ENCODE results near the gene RAP2B. TPM values are rescaled to one million over a fixed set of nuclear protein-coding genes. Genes with fewer than 3 reads are reported as not detected.

RAP2B gene
- total and polyA plus RNA-seq, 4 donors = 1.3 to 7.8 (median 3.2) TPM

DNA sequence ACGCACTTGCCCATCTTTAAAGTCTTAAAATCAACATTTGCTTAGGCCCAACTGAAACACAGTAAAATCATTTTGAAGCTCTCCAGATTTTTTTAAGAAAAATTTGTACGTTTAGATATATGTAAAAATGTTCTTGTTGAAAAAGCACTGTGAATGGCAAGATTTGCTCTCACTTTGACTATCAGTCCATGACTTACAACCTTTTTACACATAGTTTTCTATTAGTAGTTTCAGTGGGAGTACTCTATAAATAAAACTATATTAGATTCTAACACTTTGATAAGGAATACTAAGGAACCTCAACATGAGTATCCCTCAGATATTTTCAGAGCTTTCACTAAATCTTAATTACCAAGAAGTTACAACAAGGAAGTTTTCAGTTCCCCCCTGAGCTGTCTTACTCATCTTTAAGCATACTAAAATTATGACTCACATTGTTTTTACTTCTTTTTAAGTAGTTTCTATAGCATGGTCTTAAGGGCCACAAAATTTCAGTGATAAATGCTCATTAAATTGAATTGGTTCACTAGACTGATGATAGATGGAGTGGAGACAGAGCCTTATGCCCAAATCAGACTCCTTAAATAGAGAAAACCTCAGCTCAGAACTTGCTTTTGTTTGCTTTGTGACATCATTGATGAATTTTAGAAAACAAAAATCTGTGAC lies 31.6 kb upstream of the RAP2B start:
- Histone ChIP-seq H3K27ac (ENCODE audit: low read depth in 1 of 2, low read length in 2 of 2) (no peak overlapping the region), H3K9ac (ENCODE audit: low read depth in 1 of 2, low read length in 2 of 2) (no peak overlapping the region), H3K27me3 (ENCODE audit: control insufficient read depth in 4 of 4, insufficient read depth in 4 of 4, low read length in 3 of 4) (no peaks in the 10 kb centered on the region), H3K36me3 (ENCODE audit: control insufficient read depth in 4 of 4, insufficient read depth in 3 of 4, low read depth in 1 of 4, low read length in 3 of 4) (no peaks in the 10 kb centered on the region), H3K9me3 (ENCODE audit: control insufficient read depth in 4 of 4, low read length in 3 of 4) (no peaks in the 10 kb centered on the region), H3K4me3 (ENCODE audit: low read depth in 1 of 3, low read length in 3 of 3) (no peak overlapping the region), H3K4me1 (ENCODE audit: control insufficient read depth in 4 of 4, insufficient read depth in 4 of 4, low read length in 3 of 4) (peaks cover 0 to 2% (median 0%) of the 10 kb centered on the region in 4 donors)
- TF ChIP-seq YY1 (IDR thresholded peaks at IDR 0.05) = no peak
- no peak for TF ChIP-seq RXRA (IDR thresholded peaks at IDR 0.05)
- TF ChIP-seq FOXA1 (IDR thresholded peaks at IDR 0.05) = no peak
- TF ChIP-seq EGR1 (IDR thresholded peaks at IDR 0.05; ENCODE audit: low read depth in 2 of 2) = no peak
- WGBS = 83% methylated on average over 2 of the region's 2 CpGs
- no peak for DNase-seq (ENCODE audit: low spot score)

GRCh38 chr3:153137626-153138025 lies 24.4 kb upstream of the RAP2B start:
- TF ChIP-seq RXRA (IDR thresholded peaks at IDR 0.05) (no peak), SP1 (IDR thresholded peaks at IDR 0.05) (no peak)
- no peak overlapping the region for H3K27ac ChIP-seq (ENCODE audit: low read depth in 1 of 2, low read length in 2 of 2)
- WGBS = 87% methylated on average over 2 of the region's 2 CpGs

GRCh38 chr3:153138276-153139210 lies 23.5 kb upstream of the RAP2B start:
- TF ChIP-seq TAF1 (conservative IDR thresholded peaks at IDR 0.05) (no peak), HNF4G (IDR thresholded peaks at IDR 0.05) (no peak), REST (IDR thresholded peaks at IDR 0.05) (peak; percentile 43), FOXA2 (IDR thresholded peaks at IDR 0.05) (peak; percentile 9), JUND (IDR thresholded peaks at IDR 0.05) (peak; percentile 52 to 90), ATF3 (IDR thresholded peaks at IDR 0.05) (no peak), CTCF (IDR thresholded peaks at IDR 0.05; ENCODE audit: low read depth, low read length, missing input control) (no peak), EGR1 (IDR thresholded peaks at IDR 0.05; ENCODE audit: low read depth in 2 of 2) (no peak), HNF4A (conservative IDR thresholded peaks at IDR 0.05) (peak in 1 of 2 donors; percentile 24), FOXA1 (IDR thresholded peaks at IDR 0.05) (no peak), NR2F2 (IDR thresholded peaks at IDR 0.05) (no peak), GABPA (IDR thresholded peaks at IDR 0.05 in 1 of 2, conservative IDR thresholded peaks at IDR 0.05 in 1 of 2) (peak in 1 of 2 donors; percentile 19), SP1 (IDR thresholded peaks at IDR 0.05) (peak; percentile 62), YY1 (IDR thresholded peaks at IDR 0.05) (peak; percentile 41), MAX (IDR thresholded peaks at IDR 0.05) (no peak), RAD21 (IDR thresholded peaks at IDR 0.05) (peak in 1 of 2 donors; percentile 17), RXRA (IDR thresholded peaks at IDR 0.05) (peak in 1 of 2 donors; percentile 44)
- TF ChIP-seq, protein P1, sequence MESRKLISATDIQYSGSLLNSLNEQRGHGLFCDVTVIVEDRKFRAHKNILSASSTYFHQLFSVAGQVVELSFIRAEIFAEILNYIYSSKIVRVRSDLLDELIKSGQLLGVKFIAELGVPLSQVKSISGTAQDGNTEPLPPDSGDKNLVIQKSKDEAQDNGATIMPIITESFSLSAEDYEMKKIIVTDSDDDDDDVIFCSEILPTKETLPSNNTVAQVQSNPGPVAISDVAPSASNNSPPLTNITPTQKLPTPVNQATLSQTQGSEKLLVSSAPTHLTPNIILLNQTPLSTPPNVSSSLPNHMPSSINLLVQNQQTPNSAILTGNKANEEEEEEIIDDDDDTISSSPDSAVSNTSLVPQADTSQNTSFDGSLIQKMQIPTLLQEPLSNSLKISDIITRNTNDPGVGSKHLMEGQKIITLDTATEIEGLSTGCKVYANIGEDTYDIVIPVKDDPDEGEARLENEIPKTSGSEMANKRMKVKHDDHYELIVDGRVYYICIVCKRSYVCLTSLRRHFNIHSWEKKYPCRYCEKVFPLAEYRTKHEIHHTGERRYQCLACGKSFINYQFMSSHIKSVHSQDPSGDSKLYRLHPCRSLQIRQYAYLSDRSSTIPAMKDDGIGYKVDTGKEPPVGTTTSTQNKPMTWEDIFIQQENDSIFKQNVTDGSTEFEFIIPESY (IDR thresholded peaks at IDR 0.05) = no peak
- H3K27me3 ChIP-seq (ENCODE audit: control insufficient read depth in 4 of 4, insufficient read depth in 4 of 4, low read length in 3 of 4) = no peaks in the 10 kb centered on the region
- 46% methylated on average over 5 of the region's 5 CpGs for WGBS
- H3K27ac ChIP-seq (ENCODE audit: low read depth in 1 of 2, low read length in 2 of 2) = peak overlapping the region in 1 of 2 donors; percentile 25
- peaks cover 0 to 3% (median 1%) of the 10 kb centered on the region in 4 donors for H3K4me1 ChIP-seq (ENCODE audit: control insufficient read depth in 4 of 4, insufficient read depth in 4 of 4, low read length in 3 of 4)
- H3K9ac ChIP-seq (ENCODE audit: low read depth in 1 of 2, low read length in 2 of 2) = no peak overlapping the region
- H3K9me3 ChIP-seq (ENCODE audit: control insufficient read depth in 4 of 4, low read length in 3 of 4) = no peaks in the 10 kb centered on the region
- no peak overlapping the region for H3K4me3 ChIP-seq (ENCODE audit: low read depth in 1 of 3, low read length in 3 of 3)
- no peaks in the 10 kb centered on the region for H3K36me3 ChIP-seq (ENCODE audit: control insufficient read depth in 4 of 4, insufficient read depth in 3 of 4, low read depth in 1 of 4, low read length in 3 of 4)
- no peak for DNase-seq (ENCODE audit: low spot score)

More at GRCh38 chr3:153137626-153138025, 24.4 kb upstream of the RAP2B start:
- Histone ChIP-seq H3K4me1 (ENCODE audit: control insufficient read depth in 4 of 4, insufficient read depth in 4 of 4, low read length in 3 of 4) (peaks cover 0 to 3% (median 1%) of the 10 kb centered on the region in 4 donors), H3K36me3 (ENCODE audit: control insufficient read depth in 4 of 4, insufficient read depth in 3 of 4, low read depth in 1 of 4, low read length in 3 of 4) (no peaks in the 10 kb centered on the region), H3K27me3 (ENCODE audit: control insufficient read depth in 4 of 4, insufficient read depth in 4 of 4, low read length in 3 of 4) (no peaks in the 10 kb centered on the region), H3K9me3 (ENCODE audit: control insufficient read depth in 4 of 4, low read length in 3 of 4) (no peaks in the 10 kb centered on the region), H3K4me3 (ENCODE audit: low read depth in 1 of 3, low read length in 3 of 3) (no peak overlapping the region), H3K9ac (ENCODE audit: low read depth in 1 of 2, low read length in 2 of 2) (no peak overlapping the region)
- no peak for DNase-seq (ENCODE audit: low spot score)

Data from liver (tissue), 9 donors.